ENCODE results near the gene THAP9.

Gene THAP9

DNA sequence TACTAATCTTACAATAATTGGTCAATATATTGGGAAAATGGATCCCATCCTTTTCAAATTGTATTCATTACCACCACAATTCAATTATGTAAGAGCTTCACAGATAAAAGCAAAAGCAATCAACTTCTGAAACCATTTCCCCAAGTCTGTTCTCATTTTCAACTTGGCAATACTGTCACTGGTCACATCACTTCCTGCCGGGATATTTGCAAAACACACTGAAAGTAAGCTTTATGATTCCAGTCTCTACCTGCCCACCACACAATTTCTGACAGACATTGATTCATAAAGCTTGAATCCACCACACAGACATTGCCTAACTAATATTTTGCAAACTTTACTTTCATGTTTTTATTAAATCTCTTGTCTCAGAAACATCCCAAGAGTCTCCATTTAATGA is 56.5 kb downstream of the THAP9 start:
- H3K9ac ChIP-seq (ENCODE audit: low read depth, low read length, poor library complexity): no peak overlapping the region
- H3K4ac ChIP-seq (ENCODE audit: low read length): no peak overlapping the region
- no peak overlapping the region for H2BK5ac ChIP-seq (ENCODE audit: low read length)
- H3K27ac ChIP-seq (replicated peaks; ENCODE audit: low read length): no peak overlapping the region
- H3K4me3 ChIP-seq (ENCODE audit: low read length in 2 of 2): no peak overlapping the region
- H2BK12ac ChIP-seq (ENCODE audit: low read length): no peak overlapping the region
- H3K27me3 ChIP-seq (ENCODE audit: control insufficient read depth in 3 of 3, insufficient read depth in 3 of 3, low read depth in 1 of 3, low read length in 3 of 3): no peaks in the 10 kb centered on the region
- H3K23ac ChIP-seq (ENCODE audit: low read depth, low read length, poor library complexity): no peak overlapping the region
- no peak overlapping the region for H3K18ac ChIP-seq (ENCODE audit: low read length)
- no CpG with 5 or more reads among the region's 1 CpG for WGBS, 2 donors (ENCODE audit: extremely low coverage in 2 of 2, insufficient read length in 2 of 2, insufficient replicate concordance in 1 of 2)
- peaks cover 2% of the 10 kb centered on the region for H3K79me1 ChIP-seq (ENCODE audit: low read depth, low read length)
- no peak overlapping the region for H3K4me2 ChIP-seq (ENCODE audit: insufficient read depth, low read length, poor library complexity, severe bottlenecking)
- H3K14ac ChIP-seq (ENCODE audit: low read length): no peak overlapping the region
- H4K91ac ChIP-seq (ENCODE audit: low read depth, low read length, poor library complexity): no peak overlapping the region
- H3K36me3 ChIP-seq (replicated peaks in 1 of 2; ENCODE audit: control insufficient read depth in 2 of 2, insufficient read depth in 2 of 2, low read length in 2 of 2): peaks cover 0 to 38% of the 10 kb centered on the region in 2 donors
- no peak overlapping the region for H2BK120ac ChIP-seq (ENCODE audit: low read depth, low read length)
- DNase-seq (ENCODE audit: low spot score): no peak
- no peak overlapping the region for H2BK15ac ChIP-seq (ENCODE audit: low read length)
- no peaks in the 10 kb centered on the region for H3K4me1 ChIP-seq (ENCODE audit: control insufficient read depth in 2 of 2, insufficient read depth in 1 of 2, low read depth in 1 of 2, low read length in 2 of 2)
- no peak overlapping the region for H2AK5ac ChIP-seq (ENCODE audit: low read depth, low read length)
- H2AFZ ChIP-seq (ENCODE audit: low read length): no peak overlapping the region
- no peaks in the 10 kb centered on the region for H3K9me3 ChIP-seq (replicated peaks in 1 of 2; ENCODE audit: control insufficient read depth in 2 of 2, insufficient read depth in 1 of 2, low read depth in 1 of 2, low read length in 2 of 2)
- no peak overlapping the region for H4K8ac ChIP-seq (ENCODE audit: low read depth, low read length)

DNA sequence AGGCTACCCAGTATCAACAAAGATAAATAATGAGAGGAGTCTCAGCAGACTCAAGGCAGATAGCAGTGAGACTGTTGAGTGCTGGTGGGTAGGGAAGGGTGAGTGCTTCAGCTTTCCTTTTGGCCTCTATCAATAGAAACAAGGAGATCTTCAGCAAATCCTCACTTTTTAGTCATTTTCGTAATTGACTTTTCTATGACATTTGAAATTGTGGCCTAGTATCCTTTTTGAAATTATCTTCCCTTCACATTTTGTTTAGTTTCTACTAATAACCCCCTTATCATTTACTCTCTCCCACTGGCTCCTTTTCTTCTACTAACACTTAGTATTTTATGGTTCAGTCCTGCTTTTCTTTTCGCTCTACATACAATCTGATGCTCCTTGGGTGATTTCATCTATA is 65.2 kb downstream of the THAP9 start:
- no peak overlapping the region for H2BK5ac ChIP-seq (ENCODE audit: low read length)
- H3K4me1 ChIP-seq (ENCODE audit: control insufficient read depth in 2 of 2, insufficient read depth in 1 of 2, low read depth in 1 of 2, low read length in 2 of 2): no peaks in the 10 kb centered on the region
- H2AK5ac ChIP-seq (ENCODE audit: low read depth, low read length): no peak overlapping the region
- no peak overlapping the region for H2BK120ac ChIP-seq (ENCODE audit: low read depth, low read length)
- H3K27me3 ChIP-seq (ENCODE audit: control insufficient read depth in 3 of 3, insufficient read depth in 3 of 3, low read depth in 1 of 3, low read length in 3 of 3): no peaks in the 10 kb centered on the region
- no peak overlapping the region for H3K23ac ChIP-seq (ENCODE audit: low read depth, low read length, poor library complexity)
- no peak overlapping the region for H3K4ac ChIP-seq (ENCODE audit: low read length)
- DNase-seq (ENCODE audit: low spot score): no peak
- no peak overlapping the region for H2AFZ ChIP-seq (ENCODE audit: low read length)
- no peak overlapping the region for H3K18ac ChIP-seq (ENCODE audit: low read length)
- no peak overlapping the region for H2BK12ac ChIP-seq (ENCODE audit: low read length)
- H3K9ac ChIP-seq (ENCODE audit: low read depth, low read length, poor library complexity): no peak overlapping the region
- H3K9me3 ChIP-seq (replicated peaks in 1 of 2; ENCODE audit: control insufficient read depth in 2 of 2, insufficient read depth in 1 of 2, low read depth in 1 of 2, low read length in 2 of 2): no peaks in the 10 kb centered on the region
- no peak overlapping the region for H3K27ac ChIP-seq (replicated peaks; ENCODE audit: low read length)
- H4K91ac ChIP-seq (ENCODE audit: low read depth, low read length, poor library complexity): no peak overlapping the region
- no peak overlapping the region for H3K4me2 ChIP-seq (ENCODE audit: insufficient read depth, low read length, poor library complexity, severe bottlenecking)
- H3K79me1 ChIP-seq (ENCODE audit: low read depth, low read length): peaks cover under 1% of the 10 kb centered on the region
- no peak overlapping the region for H3K14ac ChIP-seq (ENCODE audit: low read length)
- WGBS, 2 donors (ENCODE audit: extremely low coverage in 2 of 2, insufficient read length in 2 of 2, insufficient replicate concordance in 1 of 2): no CpG with 5 or more reads among the region's 2 CpGs
- H4K8ac ChIP-seq (ENCODE audit: low read depth, low read length): no peak overlapping the region
- H2BK15ac ChIP-seq (ENCODE audit: low read length): no peak overlapping the region
- H3K36me3 ChIP-seq (replicated peaks in 1 of 2; ENCODE audit: control insufficient read depth in 2 of 2, insufficient read depth in 2 of 2, low read length in 2 of 2): peaks cover 6 to 73% of the 10 kb centered on the region in 2 donors
- no peak overlapping the region for H3K4me3 ChIP-seq (ENCODE audit: low read length in 2 of 2)

DNA sequence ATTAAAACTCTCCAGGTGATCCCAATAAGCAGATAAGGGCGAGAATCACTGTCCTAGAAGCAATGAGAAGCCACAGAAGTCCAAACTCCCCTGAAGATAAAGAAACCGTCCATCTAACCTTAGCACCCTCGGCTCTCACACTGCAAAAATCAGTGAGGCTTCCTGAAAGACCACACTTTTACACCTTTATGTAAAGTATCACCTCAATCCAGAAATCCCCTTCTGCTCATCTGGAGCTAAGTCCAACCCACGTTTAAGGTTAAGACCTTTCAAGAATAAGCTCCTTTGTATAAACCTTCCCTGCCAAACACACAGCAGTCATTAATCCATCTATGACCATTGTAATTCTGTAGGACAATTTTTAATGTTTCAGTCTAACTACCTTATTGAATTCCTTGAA is 68.4 kb downstream of the THAP9 start:
- Histone ChIP-seq H3K27me3 (ENCODE audit: control insufficient read depth in 3 of 3, insufficient read depth in 3 of 3, low read depth in 1 of 3, low read length in 3 of 3) (no peaks in the 10 kb centered on the region), H3K4me2 (ENCODE audit: insufficient read depth, low read length, poor library complexity, severe bottlenecking) (no peak overlapping the region), H3K4me1 (ENCODE audit: control insufficient read depth in 2 of 2, insufficient read depth in 1 of 2, low read depth in 1 of 2, low read length in 2 of 2) (no peaks in the 10 kb centered on the region), H2BK12ac (ENCODE audit: low read length) (no peak overlapping the region), H3K4ac (ENCODE audit: low read length) (no peak overlapping the region), H3K36me3 (replicated peaks in 1 of 2; ENCODE audit: control insufficient read depth in 2 of 2, insufficient read depth in 2 of 2, low read length in 2 of 2) (peaks cover 6 to 76% of the 10 kb centered on the region in 2 donors), H3K9ac (ENCODE audit: low read depth, low read length, poor library complexity) (no peak overlapping the region), H2BK120ac (ENCODE audit: low read depth, low read length) (no peak overlapping the region), H3K4me3 (ENCODE audit: low read length in 2 of 2) (no peak overlapping the region), H2AFZ (ENCODE audit: low read length) (no peak overlapping the region), H4K91ac (ENCODE audit: low read depth, low read length, poor library complexity) (no peak overlapping the region), H2AK5ac (ENCODE audit: low read depth, low read length) (no peak overlapping the region), H3K9me3 (replicated peaks in 1 of 2; ENCODE audit: control insufficient read depth in 2 of 2, insufficient read depth in 1 of 2, low read depth in 1 of 2, low read length in 2 of 2) (no peaks in the 10 kb centered on the region), H3K27ac (replicated peaks; ENCODE audit: low read length) (no peak overlapping the region), H4K8ac (ENCODE audit: low read depth, low read length) (no peak overlapping the region), H2BK15ac (ENCODE audit: low read length) (no peak overlapping the region), H3K23ac (ENCODE audit: low read depth, low read length, poor library complexity) (no peak overlapping the region), H3K79me1 (ENCODE audit: low read depth, low read length) (no peaks in the 10 kb centered on the region), H3K14ac (ENCODE audit: low read length) (no peak overlapping the region), H3K18ac (ENCODE audit: low read length) (no peak overlapping the region), H2BK5ac (ENCODE audit: low read length) (no peak overlapping the region)
- WGBS, 2 donors (ENCODE audit: extremely low coverage in 2 of 2, insufficient read length in 2 of 2, insufficient replicate concordance in 1 of 2): no CpG with 5 or more reads among the region's 4 CpGs
- no peak for DNase-seq (ENCODE audit: low spot score)

DNA sequence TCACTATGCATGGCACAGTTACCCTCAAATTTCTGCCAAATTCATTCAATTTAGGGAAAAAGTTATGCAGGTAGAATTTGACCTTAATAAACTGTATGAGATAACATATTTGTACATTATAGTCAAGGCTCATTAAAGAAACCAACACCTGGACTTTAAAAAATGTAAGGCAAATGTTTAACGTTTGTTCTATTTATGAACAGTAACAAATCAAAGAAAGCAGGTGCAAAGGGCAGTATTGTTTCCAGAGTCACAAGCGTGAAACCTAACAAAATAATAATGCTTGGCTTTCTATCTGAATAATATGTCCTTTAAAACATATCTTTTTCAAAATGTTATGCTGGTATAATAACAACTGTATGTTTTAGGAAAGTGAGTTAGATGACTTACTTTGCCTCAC is 68.9 kb downstream of the THAP9 start:
- no peak overlapping the region for H3K14ac ChIP-seq (ENCODE audit: low read length)
- no peaks in the 10 kb centered on the region for H3K27me3 ChIP-seq (ENCODE audit: control insufficient read depth in 3 of 3, insufficient read depth in 3 of 3, low read depth in 1 of 3, low read length in 3 of 3)
- no peak overlapping the region for H3K4me3 ChIP-seq (ENCODE audit: low read length in 2 of 2)
- H4K91ac ChIP-seq (ENCODE audit: low read depth, low read length, poor library complexity): no peak overlapping the region
- H4K8ac ChIP-seq (ENCODE audit: low read depth, low read length): no peak overlapping the region
- no peak overlapping the region for H3K4me2 ChIP-seq (ENCODE audit: insufficient read depth, low read length, poor library complexity, severe bottlenecking)
- H3K4ac ChIP-seq (ENCODE audit: low read length): no peak overlapping the region
- H2BK12ac ChIP-seq (ENCODE audit: low read length): no peak overlapping the region
- H2BK120ac ChIP-seq (ENCODE audit: low read depth, low read length): no peak overlapping the region
- peaks cover 6 to 71% of the 10 kb centered on the region in 2 donors for H3K36me3 ChIP-seq (replicated peaks in 1 of 2; ENCODE audit: control insufficient read depth in 2 of 2, insufficient read depth in 2 of 2, low read length in 2 of 2)
- no peak overlapping the region for H2BK5ac ChIP-seq (ENCODE audit: low read length)
- no peaks in the 10 kb centered on the region for H3K9me3 ChIP-seq (replicated peaks in 1 of 2; ENCODE audit: control insufficient read depth in 2 of 2, insufficient read depth in 1 of 2, low read depth in 1 of 2, low read length in 2 of 2)
- no peak overlapping the region for H3K23ac ChIP-seq (ENCODE audit: low read depth, low read length, poor library complexity)
- WGBS, 2 donors (ENCODE audit: extremely low coverage in 2 of 2, insufficient read length in 2 of 2, insufficient replicate concordance in 1 of 2): no CpG with 5 or more reads among the region's 2 CpGs
- no peak overlapping the region for H3K18ac ChIP-seq (ENCODE audit: low read length)
- no peak overlapping the region for H2AFZ ChIP-seq (ENCODE audit: low read length)
- DNase-seq (ENCODE audit: low spot score): no peak
- no peak overlapping the region for H2AK5ac ChIP-seq (ENCODE audit: low read depth, low read length)
- H3K79me1 ChIP-seq (ENCODE audit: low read depth, low read length): no peaks in the 10 kb centered on the region
- H2BK15ac ChIP-seq (ENCODE audit: low read length): no peak overlapping the region
- no peak overlapping the region for H3K9ac ChIP-seq (ENCODE audit: low read depth, low read length, poor library complexity)
- no peaks in the 10 kb centered on the region for H3K4me1 ChIP-seq (ENCODE audit: control insufficient read depth in 2 of 2, insufficient read depth in 1 of 2, low read depth in 1 of 2, low read length in 2 of 2)
- H3K27ac ChIP-seq (replicated peaks; ENCODE audit: low read length): no peak overlapping the region
